ENCODE data around the gene RICTOR. TPM values are rescaled to one million over a fixed set of nuclear protein-coding genes. Genes with fewer than 3 reads are reported as not detected.

The RICTOR gene
- total RNA-seq, 1 donor from 2014 or later: 23.6 TPM

- Mint-ChIP-seq H3K9me3 (ENCODE audit: low read depth) (peaks cover 3% of the 10 kb centered on the region), H3K4me1 (ENCODE audit: low read depth) (peaks cover 10% of the 10 kb centered on the region), H3K4me3 (ENCODE audit: unreplicated experiment) (no peak overlapping the region), H3K27ac (ENCODE audit: unreplicated experiment) (no peak overlapping the region), H3K27me3 (ENCODE audit: low read depth) (no peaks in the 10 kb centered on the region), H3K36me3 (ENCODE audit: low read depth) (no peaks in the 10 kb centered on the region)
- DNase-seq (ENCODE audit: low spot score): no peak
- no peak for TF ChIP-seq CTCF (IDR thresholded peaks at IDR 0.05)
Observed at GRCh38 chr5:39083968-39084367, 9.8 kb upstream of the RICTOR start.

DNA sequence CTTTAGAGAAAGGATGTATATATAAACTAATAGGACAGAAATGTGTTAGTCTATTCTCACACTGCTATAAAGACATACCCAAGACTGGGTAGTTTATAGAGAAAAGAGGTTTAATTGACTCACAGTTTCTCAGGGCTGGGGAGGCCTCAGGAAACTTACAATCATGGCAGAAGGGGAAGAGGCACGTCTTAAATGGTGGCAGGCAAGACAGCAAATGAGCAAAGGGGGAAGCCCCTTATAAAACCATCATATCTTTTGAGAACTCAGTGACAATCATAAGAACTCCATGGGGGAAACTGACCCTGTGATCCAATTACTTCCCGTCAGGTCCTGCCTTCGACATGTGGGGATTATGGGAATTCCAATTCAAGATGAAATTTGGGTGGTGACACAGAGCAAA is 8.8 kb upstream of the RICTOR start:
- Mint-ChIP-seq H3K4me1 (ENCODE audit: low read depth) (peaks cover 10% of the 10 kb centered on the region), H3K27me3 (ENCODE audit: low read depth) (no peaks in the 10 kb centered on the region), H3K27ac (ENCODE audit: unreplicated experiment) (no peak overlapping the region), H3K9me3 (ENCODE audit: low read depth) (no peaks in the 10 kb centered on the region), H3K36me3 (ENCODE audit: low read depth) (no peaks in the 10 kb centered on the region), H3K4me3 (ENCODE audit: unreplicated experiment) (no peak overlapping the region)
- TF ChIP-seq CTCF (IDR thresholded peaks at IDR 0.05): no peak
- DNase-seq (ENCODE audit: low spot score): no peak

DNA sequence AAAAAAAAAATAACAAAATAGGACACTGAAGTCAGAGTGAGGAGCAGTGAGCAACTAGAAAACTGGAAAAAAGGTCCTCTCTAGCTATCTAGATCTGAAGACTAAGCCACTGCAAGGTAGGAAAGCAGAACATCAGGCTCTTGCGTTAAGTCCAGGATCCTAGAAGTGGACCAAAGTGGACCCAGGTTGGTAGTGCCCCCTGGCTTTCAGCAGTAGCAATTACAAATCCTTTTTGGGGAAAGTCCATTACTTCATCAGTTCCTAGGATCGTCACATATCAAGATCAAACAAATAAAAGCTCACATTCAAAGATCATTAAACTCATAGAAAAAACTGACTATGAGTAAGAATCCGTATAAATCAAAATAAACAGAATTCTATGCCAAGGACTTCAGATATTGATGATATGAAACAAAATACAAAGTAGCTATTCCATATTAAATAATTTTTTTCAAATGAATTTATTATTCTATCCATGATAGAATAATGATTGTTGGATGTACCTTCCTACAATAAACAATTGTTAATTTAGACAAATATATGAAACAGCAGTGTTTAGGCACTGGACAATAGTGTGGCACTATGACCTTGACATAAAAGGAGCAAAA is 6.5 kb upstream of the RICTOR start:
- TF ChIP-seq CTCF (IDR thresholded peaks at IDR 0.05): peak; percentile 84
- H3K4me3 Mint-ChIP-seq (ENCODE audit: unreplicated experiment): no peak overlapping the region
- no peak for DNase-seq (ENCODE audit: low spot score)

GRCh38 chr5:39080168-39080567 is 6.0 kb upstream of the RICTOR start:
- Mint-ChIP-seq H3K27ac (ENCODE audit: unreplicated experiment) (no peak overlapping the region), H3K27me3 (ENCODE audit: low read depth) (no peaks in the 10 kb centered on the region), H3K4me1 (ENCODE audit: low read depth) (peaks cover 16% of the 10 kb centered on the region), H3K4me3 (ENCODE audit: unreplicated experiment) (no peak overlapping the region), H3K36me3 (ENCODE audit: low read depth) (no peaks in the 10 kb centered on the region), H3K9me3 (ENCODE audit: low read depth) (no peaks in the 10 kb centered on the region)
- no peak for DNase-seq (ENCODE audit: low spot score)
- no peak for TF ChIP-seq CTCF (IDR thresholded peaks at IDR 0.05)

More for the DNA sequence above, 6.5 kb upstream of the RICTOR start:
- H3K36me3 Mint-ChIP-seq (ENCODE audit: low read depth): no peaks in the 10 kb centered on the region
- no peaks in the 10 kb centered on the region for H3K9me3 Mint-ChIP-seq (ENCODE audit: low read depth)
- H3K27ac Mint-ChIP-seq (ENCODE audit: unreplicated experiment): no peak overlapping the region
- H3K27me3 Mint-ChIP-seq (ENCODE audit: low read depth): no peaks in the 10 kb centered on the region
- peaks cover 12% of the 10 kb centered on the region for H3K4me1 Mint-ChIP-seq (ENCODE audit: low read depth)

- Mint-ChIP-seq H3K9me3 (ENCODE audit: low read depth) (no peaks in the 10 kb centered on the region), H3K27ac (ENCODE audit: unreplicated experiment) (no peak overlapping the region), H3K4me1 (ENCODE audit: low read depth) (peaks cover 17% of the 10 kb centered on the region), H3K36me3 (ENCODE audit: low read depth) (no peaks in the 10 kb centered on the region), H3K27me3 (ENCODE audit: low read depth) (no peaks in the 10 kb centered on the region), H3K4me3 (ENCODE audit: unreplicated experiment) (no peak overlapping the region)
- no peak for TF ChIP-seq CTCF (IDR thresholded peaks at IDR 0.05)
- DNase-seq (ENCODE audit: low spot score): no peak
Observed at GRCh38 chr5:39079147-39079546, 4.9 kb upstream of the RICTOR start.

Measured in chondrocyte (in vitro differentiated cells).